Activated T-helper 9 cell treated with anti-CD3 and anti-CD28 coated beads, Interleukin-2, amount 50 U/mL, for 16 hours (primary cell): ENCODE data around the gene SCN1B.

Experiments used
- DNase-seq: peaks from one replicate; pipeline ENCODE4 v3.0.0-alpha.2; 2020; ENCODE audit warnings: low read depth

Gene SCN1B

GRCh38 chr19:35074426-35075201 is 44.3 kb downstream of the SCN1B start:
- no peak for DNase-seq

GRCh38 chr19:35075202-35076025 is 45.1 kb downstream of the SCN1B start:
- DNase-seq = no peak

- no peak for DNase-seq
These were observed 45.7 kb downstream of the SCN1B start for GRCh38 chr19:35076026-35076370.

- DNase-seq = no peak
These were observed 46.4 kb downstream of the SCN1B start for GRCh38 chr19:35076657-35077056.

GRCh38 chr19:35077411-35078223 is 47.3 kb downstream of the SCN1B start:
- DNase-seq = no peak

- no peak for DNase-seq
These were observed 49.6 kb downstream of the SCN1B start for GRCh38 chr19:35079826-35080225.

GRCh38 chr19:35080613-35081170 is 50.4 kb downstream of the SCN1B start:
- DNase-seq = no peak

- DNase-seq = no peak
These were observed 50.9 kb downstream of the SCN1B start for GRCh38 chr19:35081201-35081600.

- DNase-seq = no peak
These were observed 53.6 kb downstream of the SCN1B start for GRCh38 chr19:35083691-35084508.

GRCh38 chr19:35084509-35084762 is 54.2 kb downstream of the SCN1B start:
- no peak for DNase-seq

- DNase-seq = no peak
These were observed 55.7 kb downstream of the SCN1B start for GRCh38 chr19:35085947-35086346.

GRCh38 chr19:35086455-35086854 is 56.2 kb downstream of the SCN1B start:
- DNase-seq = no peak

GRCh38 chr19:35087393-35087792 is 57.1 kb downstream of the SCN1B start:
- no peak for DNase-seq

GRCh38 chr19:35088131-35088913 is 58.1 kb downstream of the SCN1B start:
- DNase-seq = no peak

- no peak for DNase-seq
These were observed 59.3 kb downstream of the SCN1B start for GRCh38 chr19:35089554-35089953.
